Calu3 (cell line): Measurements from ENCODE around the gene UQCC2. TPM values are rescaled to one million over a fixed set of nuclear protein-coding genes. Genes with fewer than 3 reads are reported as not detected.

Experiments
- Bru-seq: library from RNA; stranded (reverse); fragments of 400-500 nt; gene quantifications from one replicate; lab custom pipeline; 2021; lab: Mats Ljungman, UMichigan
- BruChase-seq, 2 experiments: library from RNA; stranded (reverse); fragments of 400-500 nt; gene quantifications; one replicate each; lab custom pipeline; 2021; lab: Mats Ljungman, UMichigan
- BruUV-seq: library from RNA; stranded (reverse); fragments of 400-500 nt; replicated peaks from 2 replicates; lab custom pipeline; 2021; lab: Mats Ljungman, UMichigan
- CTCF ChIA-PET: fragments of 300-600 bp; sonication (Branson Sonifier 250); formaldehyde crosslinking; loops from one replicate; lab custom pipeline; 2022; ENCODE audit warnings: antibody characterized with exemption; lab: Charles Lee
- DNase-seq: peaks from one replicate; pipeline ENCODE4 v3.0.0; 2022
- H3K27ac Mint-ChIP-seq: one replicate; pipeline ENCODE4 v1.8.0; 2022; ENCODE audit warnings: mixed read lengths; ENCODE audit not compliant: unreplicated experiment
- H3K27me3 Mint-ChIP-seq: one replicate; pipeline ENCODE4 v1.8.0; 2022; ENCODE audit warnings: mixed read lengths; ENCODE audit not compliant: unreplicated experiment
- H3K36me3 Mint-ChIP-seq: one replicate; pipeline ENCODE4 v1.8.0; 2022; ENCODE audit warnings: mild to moderate bottlenecking, moderate library complexity, mixed read lengths; ENCODE audit not compliant: insufficient read depth, unreplicated experiment
- H3K4me1 Mint-ChIP-seq: one replicate; pipeline ENCODE4 v1.8.0; 2022; ENCODE audit warnings: mild to moderate bottlenecking, low read depth, mixed read lengths; ENCODE audit not compliant: unreplicated experiment
- H3K4me3 Mint-ChIP-seq: one replicate; pipeline ENCODE4 v1.8.0; 2022; ENCODE audit warnings: mild to moderate bottlenecking, low read depth, moderate library complexity, mixed read lengths; ENCODE audit not compliant: unreplicated experiment
- H3K9me3 Mint-ChIP-seq: one replicate; pipeline ENCODE4 v1.8.0; 2022; ENCODE audit warnings: low read depth, mixed read lengths; ENCODE audit not compliant: unreplicated experiment
- intact Hi-C: fragments of 100-400 bp; cut with micrococcal nuclease; formaldehyde crosslinking; loops from one replicate; pipeline ENCODE4 v1.10.0; 2022; ENCODE audit not compliant: unreplicated experiment
- long read RNA-seq: library from polyadenylated mRNA; stranded (forward); transcript quantifications from one replicate; pipeline ENCODE4 v2.0.0, GENCODE V29; 2022
- total RNA-seq: library from RNA; stranded (reverse); gene quantifications from 2 replicates; pipeline ENCODE4 v1.2.3, GENCODE V29; 2022
- TF ChIP-seq, protein P1 (sequence below): fragments of 200-600 bp; IDR thresholded peaks from one replicate; pipeline ENCODE4 v1.8.0; 2022; ENCODE audit warnings: antibody characterized with exemption; ENCODE audit not compliant: unreplicated experiment

UQCC2 gene
- total RNA-seq (142 and 145 TPM in 2 replicates), Bru-seq, nascent RNA (percentile 92 among the genes with signal in this experiment), BruChase-seq, experiment 1, labeled RNA remaining after a 6-hour chase (percentile 79 among the genes with signal in this experiment), BruChase-seq, experiment 2, labeled RNA remaining after a 2-hour chase (percentile 79 among the genes with signal in this experiment)
- long read RNA-seq, full-length matches to known transcripts, result 153 of 166 reads
- long read RNA-seq, partial matches to known transcripts, result 1 of 166 reads
- long read RNA-seq, other reads (novel, unspliced or antisense), result 12 of 166 reads

DNA sequence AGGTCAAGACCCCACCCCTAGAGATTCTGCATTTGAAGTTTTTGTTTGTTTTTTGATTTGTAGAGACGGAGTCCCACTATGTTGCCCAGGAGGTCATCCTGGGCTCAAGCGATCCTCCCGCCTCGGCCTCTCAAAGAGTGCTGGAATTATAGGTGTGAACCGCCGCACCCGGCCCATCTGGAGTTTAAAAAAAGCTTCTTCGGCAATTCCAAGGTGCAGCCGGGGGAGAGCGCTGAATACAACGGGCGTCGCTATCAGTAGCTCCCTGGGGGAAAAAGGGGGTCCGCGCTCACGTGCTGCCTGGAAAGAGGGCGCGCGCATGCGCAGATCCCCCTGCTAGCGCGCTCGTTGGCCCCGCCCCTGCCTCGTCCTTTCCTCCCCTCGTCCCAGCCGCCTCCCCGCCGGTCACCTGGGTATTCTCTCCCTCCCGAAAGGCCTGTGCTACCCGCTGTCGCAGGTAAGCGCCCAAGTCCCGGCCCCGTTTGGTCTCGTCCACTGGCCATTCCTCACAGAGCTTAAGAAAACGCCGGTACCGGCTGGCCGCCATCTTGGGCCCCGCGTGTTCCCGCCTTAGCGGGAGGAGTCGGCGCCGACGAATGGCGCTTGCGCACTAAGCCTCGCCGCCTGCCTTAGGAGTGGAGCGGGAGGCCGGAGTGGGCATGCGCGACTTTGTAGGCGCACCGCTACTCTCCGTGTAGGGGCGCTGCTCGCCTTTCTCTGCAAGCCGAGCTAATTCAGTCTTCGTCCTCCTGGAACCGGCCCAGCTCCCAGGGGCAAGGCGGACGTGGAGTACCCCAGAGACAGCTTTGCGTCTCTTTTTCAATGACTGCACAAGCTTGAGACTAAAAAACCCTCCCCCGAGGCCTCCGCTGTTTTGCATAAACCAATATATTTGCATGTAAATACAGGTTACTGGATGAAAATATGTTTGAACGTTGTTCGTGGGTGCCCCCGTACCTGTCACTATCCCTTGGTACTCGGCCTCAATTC is at the start of gene UQCC2:
Gene UQCC2 (minus strand): TSS at position 561 of the 990 bp plus-strand sequence. CDS start 14 bp downstream, at position 547.
- intact Hi-C loops, result loop anchor here (5.0 to 10.0 kb wide), 2 partner anchors 316 to 433 kb away; partner anchors contain the start of gene GRM4
- Mint-ChIP-seq H3K4me1 (peaks cover 51% of the 10 kb centered on the region), H3K9me3 (no peaks in the 10 kb centered on the region), H3K4me3 (peak within 1 kb of the TSS; percentile 96), H3K27ac (peak within 1 kb of the TSS; percentile 97), H3K36me3 (peaks cover 38% of the 10 kb centered on the region), H3K27me3 (no peaks in the 10 kb centered on the region)
- CTCF ChIA-PET, result interaction anchor here (0.5 to 2.0 kb wide), 36 partner anchors 11 to 1758 kb away, joined by 3 to 89 read pairs (median 4); partner anchors contain the start of genes BAK1, IP6K3 and LEMD2
- TF ChIP-seq, protein P1, sequence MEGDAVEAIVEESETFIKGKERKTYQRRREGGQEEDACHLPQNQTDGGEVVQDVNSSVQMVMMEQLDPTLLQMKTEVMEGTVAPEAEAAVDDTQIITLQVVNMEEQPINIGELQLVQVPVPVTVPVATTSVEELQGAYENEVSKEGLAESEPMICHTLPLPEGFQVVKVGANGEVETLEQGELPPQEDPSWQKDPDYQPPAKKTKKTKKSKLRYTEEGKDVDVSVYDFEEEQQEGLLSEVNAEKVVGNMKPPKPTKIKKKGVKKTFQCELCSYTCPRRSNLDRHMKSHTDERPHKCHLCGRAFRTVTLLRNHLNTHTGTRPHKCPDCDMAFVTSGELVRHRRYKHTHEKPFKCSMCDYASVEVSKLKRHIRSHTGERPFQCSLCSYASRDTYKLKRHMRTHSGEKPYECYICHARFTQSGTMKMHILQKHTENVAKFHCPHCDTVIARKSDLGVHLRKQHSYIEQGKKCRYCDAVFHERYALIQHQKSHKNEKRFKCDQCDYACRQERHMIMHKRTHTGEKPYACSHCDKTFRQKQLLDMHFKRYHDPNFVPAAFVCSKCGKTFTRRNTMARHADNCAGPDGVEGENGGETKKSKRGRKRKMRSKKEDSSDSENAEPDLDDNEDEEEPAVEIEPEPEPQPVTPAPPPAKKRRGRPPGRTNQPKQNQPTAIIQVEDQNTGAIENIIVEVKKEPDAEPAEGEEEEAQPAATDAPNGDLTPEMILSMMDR, result peak; percentile 94
- DNase-seq, result peak; percentile 100
- TSS peak; percentile 67 for BruUV-seq

DNA sequence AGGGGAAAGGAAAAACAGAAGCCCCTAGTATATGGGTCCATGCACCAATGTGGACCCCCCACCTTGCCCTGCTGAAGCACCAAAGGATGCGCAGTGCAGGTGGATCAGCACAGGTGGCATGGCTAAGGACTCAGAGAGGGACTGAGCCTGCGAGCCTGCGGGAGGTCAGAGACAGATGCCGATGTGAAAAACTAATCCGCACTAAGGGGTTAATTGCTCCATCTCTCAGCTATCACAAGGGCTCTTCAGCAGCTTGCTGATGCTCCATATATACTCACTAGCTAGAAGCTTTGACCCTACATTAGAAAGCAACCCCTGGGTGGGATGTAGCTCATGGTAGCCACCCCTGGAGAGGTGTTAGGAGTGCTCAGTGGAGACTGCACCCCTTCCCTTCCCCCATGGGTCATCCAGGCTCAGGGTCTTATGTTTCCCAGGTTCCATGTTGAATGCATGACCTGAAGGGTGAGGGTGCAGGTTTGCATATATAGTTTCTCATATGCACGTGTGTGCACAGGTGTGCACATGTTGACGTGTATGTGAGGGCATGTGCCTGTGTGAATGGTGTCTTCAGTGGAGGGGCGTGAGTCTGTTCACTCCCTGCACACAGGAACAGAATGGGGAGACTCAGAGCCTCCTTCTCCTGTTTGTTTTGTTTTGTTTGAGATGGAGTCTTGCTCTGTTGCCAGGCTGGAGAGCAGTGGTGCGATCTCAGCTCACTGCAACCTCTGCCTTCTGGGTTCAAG is 48.6 kb upstream of the UQCC2 start:
- H3K4me1 Mint-ChIP-seq, result peaks cover 22% of the 10 kb centered on the region
- TF ChIP-seq, protein P1, result no peak
- no peaks in the 10 kb centered on the region for H3K36me3 Mint-ChIP-seq
- intact Hi-C loops, result loop anchor here (2.0 kb wide), 1 partner anchor 15 kb away; no protein-coding TSS in a partner anchor
- H3K27me3 Mint-ChIP-seq, result peaks cover 20% of the 10 kb centered on the region
- no peaks in the 10 kb centered on the region for H3K9me3 Mint-ChIP-seq
- H3K4me3 Mint-ChIP-seq, result no peak overlapping the region
- no TSS peak for BruUV-seq
- DNase-seq, result no peak
- CTCF ChIA-PET, result interaction anchor here (0.6 to 7.0 kb wide), 9 partner anchors 11 to 1062 kb away, joined by 3 to 89 read pairs (median 4); partner anchors contain the start of genes IP6K3 and UQCC2
- no peak overlapping the region for H3K27ac Mint-ChIP-seq

DNA sequence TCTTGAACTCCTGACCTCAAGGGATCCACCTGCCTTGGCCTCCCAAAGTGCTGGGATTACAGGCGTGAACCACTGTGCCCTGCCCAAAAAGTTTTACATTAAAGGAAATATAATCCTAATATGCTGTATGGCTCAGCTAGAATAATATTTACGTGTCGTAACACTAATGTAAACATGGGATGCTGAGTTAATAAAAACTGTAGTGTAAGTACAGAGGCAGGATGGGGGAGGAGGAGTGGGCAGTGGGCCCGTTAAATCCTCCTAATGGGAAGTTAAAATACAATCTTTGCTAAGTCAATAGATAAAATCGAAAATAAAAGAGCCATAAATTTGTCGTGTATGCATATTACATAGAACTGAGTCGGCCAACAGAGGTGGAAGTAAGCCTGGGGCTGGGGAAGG is 47.3 kb upstream of the UQCC2 start:
- intact Hi-C loops, result loop anchor here (2.0 kb wide), 1 partner anchor 14 kb away; no protein-coding TSS in a partner anchor
- H3K36me3 Mint-ChIP-seq, result no peaks in the 10 kb centered on the region
- peaks cover 22% of the 10 kb centered on the region for H3K4me1 Mint-ChIP-seq
- no peak overlapping the region for H3K27ac Mint-ChIP-seq
- no peak for DNase-seq
- BruUV-seq, result no TSS peak
- H3K4me3 Mint-ChIP-seq, result no peak overlapping the region
- CTCF ChIA-PET, result interaction anchor here (0.5 to 7.0 kb wide), 5 partner anchors 11 to 432 kb away, joined by 3 to 89 read pairs (median 4); partner anchors contain the start of gene UQCC2
- TF ChIP-seq, protein P1, result no peak
- H3K9me3 Mint-ChIP-seq, result no peaks in the 10 kb centered on the region
- H3K27me3 Mint-ChIP-seq, result peaks cover 8% of the 10 kb centered on the region
